Measurements from ENCODE around the gene CFDP1.

DNA sequence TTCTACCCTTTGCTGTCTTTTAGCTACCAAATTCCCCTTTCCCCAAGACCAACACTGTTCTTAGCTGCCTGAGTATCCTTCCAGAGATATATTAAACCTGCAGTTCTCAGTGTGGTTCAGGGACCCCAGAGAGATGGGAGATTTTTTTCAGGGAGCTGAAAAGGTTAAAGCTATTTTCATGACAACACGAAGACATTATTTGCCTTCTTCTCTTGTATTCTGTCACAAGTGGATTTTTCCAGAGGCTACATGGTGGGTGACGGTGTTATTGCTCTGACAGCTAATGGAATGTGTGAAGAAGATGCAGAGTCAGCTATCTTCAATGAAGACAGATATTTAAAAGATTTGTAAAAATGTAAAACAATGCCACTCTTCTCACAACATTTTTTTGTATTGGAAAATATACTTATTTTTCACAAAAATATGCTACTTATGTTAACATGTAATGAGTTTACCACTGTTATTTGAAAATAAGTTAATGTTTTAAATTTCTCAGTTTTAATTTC is 69.0 kb downstream of the CFDP1 start:
- TF ChIP-seq, protein P1, sequence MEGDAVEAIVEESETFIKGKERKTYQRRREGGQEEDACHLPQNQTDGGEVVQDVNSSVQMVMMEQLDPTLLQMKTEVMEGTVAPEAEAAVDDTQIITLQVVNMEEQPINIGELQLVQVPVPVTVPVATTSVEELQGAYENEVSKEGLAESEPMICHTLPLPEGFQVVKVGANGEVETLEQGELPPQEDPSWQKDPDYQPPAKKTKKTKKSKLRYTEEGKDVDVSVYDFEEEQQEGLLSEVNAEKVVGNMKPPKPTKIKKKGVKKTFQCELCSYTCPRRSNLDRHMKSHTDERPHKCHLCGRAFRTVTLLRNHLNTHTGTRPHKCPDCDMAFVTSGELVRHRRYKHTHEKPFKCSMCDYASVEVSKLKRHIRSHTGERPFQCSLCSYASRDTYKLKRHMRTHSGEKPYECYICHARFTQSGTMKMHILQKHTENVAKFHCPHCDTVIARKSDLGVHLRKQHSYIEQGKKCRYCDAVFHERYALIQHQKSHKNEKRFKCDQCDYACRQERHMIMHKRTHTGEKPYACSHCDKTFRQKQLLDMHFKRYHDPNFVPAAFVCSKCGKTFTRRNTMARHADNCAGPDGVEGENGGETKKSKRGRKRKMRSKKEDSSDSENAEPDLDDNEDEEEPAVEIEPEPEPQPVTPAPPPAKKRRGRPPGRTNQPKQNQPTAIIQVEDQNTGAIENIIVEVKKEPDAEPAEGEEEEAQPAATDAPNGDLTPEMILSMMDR (IDR thresholded peaks at IDR 0.05; ENCODE audit: low read depth, low read length, poor library complexity, severe bottlenecking): no peak
- no peak for TF ChIP-seq EZH2phosphoT487 (IDR thresholded peaks at IDR 0.05; ENCODE audit: borderline replicate concordance, low read length)

Measured in DOHH2 (cell line).